Measurements from ENCODE around the gene PLA2G6. TPM values are rescaled to one million over a fixed set of nuclear protein-coding genes. Genes with fewer than 3 reads are reported as not detected.

The PLA2G6 gene
- total RNA-seq (2014; rRNA removed) (6.0 and 6.3 TPM in 2 replicates), Bru-seq, nascent RNA (percentile 36 among the genes with signal in this experiment), BruChase-seq, experiment 1, labeled RNA remaining after a 6-hour chase (percentile 35 among the genes with signal in this experiment), BruChase-seq, experiment 2, labeled RNA remaining after a 2-hour chase (percentile 33 among the genes with signal in this experiment)
- long read RNA-seq, partial matches to known transcripts, result 2 of 11 reads
- long read RNA-seq, other reads (novel, unspliced or antisense), result 7 of 11 reads

- ChIA-PET CTCF (no interaction called here), POLR2A (ENCODE audit: unreplicated experiment) (interaction anchor here (1.0 kb wide), 1 partner anchor 20 kb away, joined by 6 read pairs; the partner anchor contains the start of gene MAFF)
- H4K20me1 ChIP-seq (ENCODE audit: low read length), result no peaks in the 10 kb centered on the region
- TF ChIP-seq CTCF (conservative IDR thresholded peaks at IDR 0.05; ENCODE audit: low read depth, low read length), result no peak
- TF ChIP-seq EZH2phosphoT487 (IDR thresholded peaks at IDR 0.05; ENCODE audit: borderline replicate concordance, low read length), result no peak
- no peak for TF ChIP-seq EZH2 (IDR thresholded peaks at IDR 0.05; ENCODE audit: low read length, unreplicated experiment)
- peak; percentile 98 for DNase-seq
- no peaks in the 10 kb centered on the region for H3K9me3 ChIP-seq (ENCODE audit: low read length)
- no peaks in the 10 kb centered on the region for H3K9me2 ChIP-seq (replicated peaks; ENCODE audit: low read length)
- no peaks in the 10 kb centered on the region for H3K27me3 ChIP-seq (ENCODE audit: low read length)
- peak within 1 kb of the TSS; percentile 92 for H3K9ac ChIP-seq (ENCODE audit: low read length)
- peak within 1 kb of the TSS; percentile 93 for H3K4me2 ChIP-seq (ENCODE audit: low read length)
- peak; percentile 79 for ATAC-seq
- H3F3A ChIP-seq (ENCODE audit: low read length, unreplicated experiment), result peaks cover 7% of the 10 kb centered on the region
- H3K4me1 ChIP-seq (ENCODE audit: insufficient read depth, low read length), result peaks cover 48% of the 10 kb centered on the region
- peak within 1 kb of the TSS; percentile 60 for H3K4me3 ChIP-seq (ENCODE audit: low read length)
- no peaks in the 10 kb centered on the region for H3K79me2 ChIP-seq (ENCODE audit: low read length)
- no TSS peak for BruUV-seq (replicated peaks)
- H3K27ac ChIP-seq (ENCODE audit: low read length), result peak within 1 kb of the TSS; percentile 97
- peak within 1 kb of the TSS; percentile 74 for H2AFZ ChIP-seq (ENCODE audit: low read length)
- no peaks in the 10 kb centered on the region for H3K36me3 ChIP-seq (ENCODE audit: low read depth, low read length)
- intact Hi-C loops (cut with micrococcal nuclease), result no loop called here
Measured at GRCh38 chr22:38181453-38182200, at the start of gene PLA2G6. Gene PLA2G6, minus strand, starts transcription at chr22:38181830. Its CDS starts 12,404 bp downstream, at chr22:38169426.

GRCh38 chr22:38230916-38231315 lies 49.3 kb upstream of the PLA2G6 start:
- ChIA-PET CTCF (no interaction called here), POLR2A (ENCODE audit: unreplicated experiment) (no interaction called here)
- Histone ChIP-seq H3K4me2 (ENCODE audit: low read length) (no peak overlapping the region), H3K4me1 (ENCODE audit: insufficient read depth, low read length) (peaks cover 27% of the 10 kb centered on the region), H3K36me3 (ENCODE audit: low read depth, low read length) (peaks cover 16% of the 10 kb centered on the region), H4K20me1 (ENCODE audit: low read length) (no peaks in the 10 kb centered on the region), H3K4me3 (ENCODE audit: low read length) (no peak overlapping the region), H3K27ac (ENCODE audit: low read length) (no peak overlapping the region), H3K27me3 (ENCODE audit: low read length) (no peaks in the 10 kb centered on the region), H3K79me2 (ENCODE audit: low read length) (0 out of 2 replicates have a peak, but pooled peaks cover 5% of the 10 kb centered on the region), H3F3A (ENCODE audit: low read length, unreplicated experiment) (no peaks in the 10 kb centered on the region), H3K9me3 (ENCODE audit: low read length) (no peaks in the 10 kb centered on the region), H3K9ac (ENCODE audit: low read length) (no peak overlapping the region), H2AFZ (ENCODE audit: low read length) (no peak overlapping the region), H3K9me2 (replicated peaks; ENCODE audit: low read length) (no peaks in the 10 kb centered on the region)
- ATAC-seq, result no peak
- TF ChIP-seq EZH2 (IDR thresholded peaks at IDR 0.05; ENCODE audit: low read length, unreplicated experiment) (no peak), EZH2phosphoT487 (IDR thresholded peaks at IDR 0.05; ENCODE audit: borderline replicate concordance, low read length) (no peak), CTCF (conservative IDR thresholded peaks at IDR 0.05; ENCODE audit: low read depth, low read length) (no peak)
- no peak for DNase-seq
- no TSS peak for BruUV-seq (replicated peaks)
- intact Hi-C loops (cut with micrococcal nuclease), result no loop called here

Data from PC-3 (cell line).